IMR-90 (cell line): ENCODE measurements around the gene ADGB.

Source experiments
- BHLHE40 ChIP-seq: fragments of 150-350 bp; IDR thresholded peaks from 2 replicates; pipeline ENCODE4 v1.6.1; 2016; ENCODE audit warnings: mild to moderate bottlenecking, low read depth, low read length
- CEBPB ChIP-seq: IDR thresholded peaks from 2 replicates; pipeline ENCODE4 v1.6.1; 2012; ENCODE audit warnings: low read depth, low read length, improper control_type of control experiment
- MXI1 ChIP-seq: IDR thresholded peaks from 2 replicates; pipeline ENCODE4 v1.6.1; 2012; ENCODE audit warnings: low read depth, mild to moderate bottlenecking, low read length, moderate library complexity, borderline replicate concordance
- RAD21 ChIP-seq: IDR thresholded peaks from 2 replicates; pipeline ENCODE4 v1.6.1; 2012; ENCODE audit warnings: low read length, improper control_type of control experiment
- TF ChIP-seq, protein P1 (sequence below): conservative IDR thresholded peaks from 2 replicates; pipeline ENCODE4 v1.5.1; 2012; ENCODE audit warnings: mild to moderate bottlenecking, low read depth, low read length, improper control_type of control experiment

DNA sequence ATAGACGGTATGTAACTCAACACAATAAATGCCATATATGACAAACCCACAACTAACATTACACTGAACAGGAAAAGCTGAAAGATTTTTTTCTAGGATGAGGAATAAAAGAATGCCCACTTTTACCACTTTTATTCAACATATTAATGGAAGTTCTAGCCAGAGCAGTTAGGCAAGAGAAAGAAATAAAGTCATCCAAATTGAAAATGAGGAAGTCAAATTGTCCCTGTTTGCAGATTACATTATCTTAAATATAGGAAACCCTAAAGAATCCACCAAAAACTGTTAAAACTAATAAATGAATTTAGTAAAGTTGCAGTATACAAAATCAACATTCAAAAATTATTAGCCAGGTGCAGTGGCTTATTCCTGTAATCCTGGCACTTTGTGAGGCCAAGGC, 24.6 kb upstream of the ADGB start:
- TF ChIP-seq, protein P1, sequence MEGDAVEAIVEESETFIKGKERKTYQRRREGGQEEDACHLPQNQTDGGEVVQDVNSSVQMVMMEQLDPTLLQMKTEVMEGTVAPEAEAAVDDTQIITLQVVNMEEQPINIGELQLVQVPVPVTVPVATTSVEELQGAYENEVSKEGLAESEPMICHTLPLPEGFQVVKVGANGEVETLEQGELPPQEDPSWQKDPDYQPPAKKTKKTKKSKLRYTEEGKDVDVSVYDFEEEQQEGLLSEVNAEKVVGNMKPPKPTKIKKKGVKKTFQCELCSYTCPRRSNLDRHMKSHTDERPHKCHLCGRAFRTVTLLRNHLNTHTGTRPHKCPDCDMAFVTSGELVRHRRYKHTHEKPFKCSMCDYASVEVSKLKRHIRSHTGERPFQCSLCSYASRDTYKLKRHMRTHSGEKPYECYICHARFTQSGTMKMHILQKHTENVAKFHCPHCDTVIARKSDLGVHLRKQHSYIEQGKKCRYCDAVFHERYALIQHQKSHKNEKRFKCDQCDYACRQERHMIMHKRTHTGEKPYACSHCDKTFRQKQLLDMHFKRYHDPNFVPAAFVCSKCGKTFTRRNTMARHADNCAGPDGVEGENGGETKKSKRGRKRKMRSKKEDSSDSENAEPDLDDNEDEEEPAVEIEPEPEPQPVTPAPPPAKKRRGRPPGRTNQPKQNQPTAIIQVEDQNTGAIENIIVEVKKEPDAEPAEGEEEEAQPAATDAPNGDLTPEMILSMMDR, result no peak
- TF ChIP-seq RAD21 (no peak), BHLHE40 (no peak), CEBPB (no peak), MXI1 (no peak)
